Eye (tissue), 1 donor: Measurements from ENCODE around the gene TCF25.
A peak's percentile ranks its signal among the peaks of the same experiment; 100 is the strongest.
"Not testable (repeated sequence)": the region's sequence is repeated elsewhere in the genome, so short reads cannot be mapped to it uniquely, and the experiment has no call there.

Experiments used
- DNase-seq: peaks from one replicate; pipeline ENCODE4 v3.0.0-alpha.2; 2015

The TCF25 gene

GRCh38 chr16:89873109-89873971 is at the start of gene TCF25:
TSS of gene TCF25 (plus strand) at chr16:89873592. CDS start at chr16:89873668, 76 bp downstream.
- peak; percentile 98 for DNase-seq

- DNase-seq, result not testable (repeated sequence)
Measured at GRCh38 chr16:89823824-89824148, 49.6 kb upstream of the TCF25 start.

GRCh38 chr16:89826531-89827382 is 46.6 kb upstream of the TCF25 start:
- no peak for DNase-seq

GRCh38 chr16:89827383-89828198 is 45.8 kb upstream of the TCF25 start:
- peak; percentile 83 for DNase-seq

GRCh38 chr16:89828199-89828869 is 45.1 kb upstream of the TCF25 start, which contains the start of gene SPIRE2:
TSS of gene SPIRE2 (plus strand) at chr16:89828475. CDS start at chr16:89828551, 76 bp downstream.
- peak; percentile 91 for DNase-seq

- DNase-seq, result peak; percentile 46
Measured at GRCh38 chr16:89828870-89829629, 44.3 kb upstream of the TCF25 start.

GRCh38 chr16:89829630-89830437 is 43.6 kb upstream of the TCF25 start:
- DNase-seq, result no peak

- DNase-seq, result no peak
Measured at GRCh38 chr16:89831810-89832328, 41.5 kb upstream of the TCF25 start.

GRCh38 chr16:89833664-89834363 is 39.6 kb upstream of the TCF25 start:
- DNase-seq, result not testable (repeated sequence)

- not testable (repeated sequence) for DNase-seq
Measured at GRCh38 chr16:89834813-89835363, 38.5 kb upstream of the TCF25 start.

- DNase-seq, result not testable (repeated sequence)
Measured at GRCh38 chr16:89836484-89836883, 36.9 kb upstream of the TCF25 start.

GRCh38 chr16:89837014-89837546 is 36.3 kb upstream of the TCF25 start:
- no peak for DNase-seq

- DNase-seq, result no peak
Measured at GRCh38 chr16:89841275-89841674, 32.1 kb upstream of the TCF25 start.

GRCh38 chr16:89842471-89843408 is 30.7 kb upstream of the TCF25 start:
- DNase-seq, result peak; percentile 25

- no peak for DNase-seq
Measured at GRCh38 chr16:89843409-89844350, 29.7 kb upstream of the TCF25 start.

GRCh38 chr16:89844739-89845339 is 28.6 kb upstream of the TCF25 start:
- no peak for DNase-seq
